MCF 10A (cell line): ENCODE measurements around the gene AKR1D1. TPM values are rescaled to one million over a fixed set of nuclear protein-coding genes. Genes with fewer than 3 reads are reported as not detected.

Experiments used
- BruUV-seq: library from RNA; stranded (reverse); fragments of 400-500 nt; replicated peaks from 2 replicates; lab custom pipeline; 2021; lab: Mats Ljungman, UMichigan
- CTCF ChIA-PET: fragments of 300-600 bp; sonication (Branson Sonifier 250); formaldehyde crosslinking; extraction: SDS; loops from one replicate; lab custom pipeline; 2021; ENCODE audit warnings: antibody characterized with exemption, inconsistent platforms; lab: Yijun Ruan, JAX
- POLR2A ChIA-PET: fragments of 300-600, 350-650 bp; sonication (Branson Sonifier 250); formaldehyde crosslinking; extraction: SDS; loops from one replicate; lab custom pipeline; 2020; ENCODE audit warnings: antibody characterized with exemption, inconsistent platforms; lab: Yijun Ruan, JAX
- DNase-seq: peaks from one replicate; pipeline ENCODE4 v3.0.0-alpha.2; 2018; ENCODE audit not compliant: unreplicated experiment
- H3K27ac Mint-ChIP-seq: one replicate; pipeline ENCODE4 v1.8.0; 2022; ENCODE audit warnings: mild to moderate bottlenecking, low read depth, mixed read lengths; ENCODE audit not compliant: unreplicated experiment
- H3K27me3 Mint-ChIP-seq: one replicate; pipeline ENCODE4 v1.8.0; 2022; ENCODE audit warnings: mixed read lengths; ENCODE audit not compliant: insufficient read depth, unreplicated experiment
- H3K36me3 Mint-ChIP-seq: one replicate; pipeline ENCODE4 v1.8.0; 2022; ENCODE audit warnings: mild to moderate bottlenecking, moderate library complexity, mixed read lengths; ENCODE audit not compliant: insufficient read depth, unreplicated experiment
- H3K4me1 Mint-ChIP-seq: one replicate; pipeline ENCODE4 v1.8.0; 2022; ENCODE audit warnings: mixed read lengths; ENCODE audit not compliant: insufficient read depth, unreplicated experiment
- H3K4me3 Mint-ChIP-seq: one replicate; pipeline ENCODE4 v1.8.0; 2022; ENCODE audit warnings: mild to moderate bottlenecking, moderate library complexity, mixed read lengths; ENCODE audit not compliant: unreplicated experiment
- H3K9me3 Mint-ChIP-seq: one replicate; pipeline ENCODE4 v1.8.0; 2022; ENCODE audit warnings: mixed read lengths; ENCODE audit not compliant: unreplicated experiment
- CTCF ChIP-seq: fragments of 200-600 bp; IDR thresholded peaks from one replicate; pipeline ENCODE4 v1.8.0; 2022; ENCODE audit warnings: antibody characterized with exemption, mild to moderate bottlenecking; ENCODE audit not compliant: unreplicated experiment
- intact Hi-C: fragments of 100-400 bp; cut with micrococcal nuclease; formaldehyde crosslinking; loops from 2 replicates; pipeline ENCODE4 v1.14.1; 2022
- total RNA-seq: library from RNA; stranded (reverse); gene quantifications from 2 replicates; pipeline ENCODE4 v1.2.3, GENCODE V29; 2022

AKR1D1 gene
- total RNA-seq, 1 experiment from 2014 or later, result not detected

GRCh38 chr7:138097064-138097741, 20.9 kb downstream of the AKR1D1 start:
- intact Hi-C loops, result loop anchor here (1.0 to 5.0 kb wide), 2 partner anchors 440 to 641 kb away; no protein-coding TSS in a partner anchor
- H3K4me1 Mint-ChIP-seq, result peaks cover 10% of the 10 kb centered on the region
- BruUV-seq, result no TSS peak
- no peak overlapping the region for H3K27ac Mint-ChIP-seq
- H3K4me3 Mint-ChIP-seq, result no peak overlapping the region
- peak; percentile 51 for DNase-seq
- no peaks in the 10 kb centered on the region for H3K9me3 Mint-ChIP-seq
- no peaks in the 10 kb centered on the region for H3K27me3 Mint-ChIP-seq
- H3K36me3 Mint-ChIP-seq, result no peaks in the 10 kb centered on the region
- POLR2A ChIA-PET, result no interaction called here
- CTCF ChIA-PET, result interaction anchor here (0.8 to 1.2 kb wide), 5 partner anchors 15 to 646 kb away, joined by 3 to 12 read pairs (median 3); no protein-coding TSS in a partner anchor
- TF ChIP-seq CTCF, result peak; percentile 37

GRCh38 chr7:138099813-138100212, 23.6 kb downstream of the AKR1D1 start:
- H3K4me3 Mint-ChIP-seq, result no peak overlapping the region
- ChIA-PET POLR2A (interaction anchor here (0.6 to 1.4 kb wide), 3 partner anchors 7 to 244 kb away, joined by 3 to 4 read pairs (median 4); no protein-coding TSS in a partner anchor), CTCF (no interaction called here)
- H3K27ac Mint-ChIP-seq, result no peak overlapping the region
- DNase-seq, result no peak
- intact Hi-C loops, result loop anchor here (5.0 kb wide), 1 partner anchor 437 kb away; no protein-coding TSS in a partner anchor
- no peaks in the 10 kb centered on the region for H3K36me3 Mint-ChIP-seq
- peaks cover 10% of the 10 kb centered on the region for H3K4me1 Mint-ChIP-seq
- no TSS peak for BruUV-seq
- no peaks in the 10 kb centered on the region for H3K9me3 Mint-ChIP-seq
- no peak for TF ChIP-seq CTCF
- H3K27me3 Mint-ChIP-seq, result no peaks in the 10 kb centered on the region

- intact Hi-C loops, result no loop called here
- Mint-ChIP-seq H3K27ac (no peak overlapping the region), H3K9me3 (no peaks in the 10 kb centered on the region), H3K36me3 (no peaks in the 10 kb centered on the region), H3K4me1 (no peaks in the 10 kb centered on the region), H3K4me3 (no peak overlapping the region), H3K27me3 (no peaks in the 10 kb centered on the region)
- ChIA-PET POLR2A (no interaction called here), CTCF (no interaction called here)
- DNase-seq, result no peak
- no TSS peak for BruUV-seq
- TF ChIP-seq CTCF, result no peak
Observed at GRCh38 chr7:138105221-138105620, 29.0 kb downstream of the AKR1D1 start.

GRCh38 chr7:138115047-138115446, 38.8 kb downstream of the AKR1D1 start:
- no TSS peak for BruUV-seq

More at GRCh38 chr7:138115047-138115446, 38.8 kb downstream of the AKR1D1 start:
- ChIA-PET POLR2A (no interaction called here), CTCF (interaction anchor here (0.7 to 1.5 kb wide), 2 partner anchors 11 to 354 kb away, joined by 3 read pairs; no protein-coding TSS in a partner anchor)
- no peak overlapping the region for H3K4me3 Mint-ChIP-seq
- no peak for TF ChIP-seq CTCF
- H3K9me3 Mint-ChIP-seq, result peaks cover 7% of the 10 kb centered on the region
- DNase-seq, result no peak
- H3K27me3 Mint-ChIP-seq, result peaks cover 12% of the 10 kb centered on the region
- peaks cover 13% of the 10 kb centered on the region for H3K4me1 Mint-ChIP-seq
- H3K27ac Mint-ChIP-seq, result no peak overlapping the region
- no peaks in the 10 kb centered on the region for H3K36me3 Mint-ChIP-seq
- intact Hi-C loops, result no loop called here
